Osteoblast (primary cell): ENCODE measurements around the gene RAB3GAP2. TPM values are rescaled to one million over a fixed set of nuclear protein-coding genes. Genes with fewer than 3 reads are reported as not detected.

Experiments used
- DNase-seq: peaks from one replicate; pipeline ENCODE4 v3.0.0; 2011; ENCODE audit warnings: low spot score, mixed read lengths; ENCODE audit not compliant: insufficient read length; ENCODE audit errors: missing footprints
- H2AFZ ChIP-seq: 2 replicates; pipeline ENCODE4 v1.6.0; 2011; ENCODE audit warnings: mild to moderate bottlenecking, low read length
- H3K27ac ChIP-seq: 2 replicates; pipeline ENCODE4 v1.5.1; 2011; ENCODE audit warnings: mild to moderate bottlenecking, low read depth, low read length, moderate library complexity
- H3K27me3 ChIP-seq: 2 replicates; pipeline ENCODE4 v1.6.0; 2012; ENCODE audit warnings: mild to moderate bottlenecking, control low read depth, inconsistent platforms, low read length, moderate library complexity; ENCODE audit not compliant: insufficient read depth
- H3K36me3 ChIP-seq: 2 replicates; pipeline ENCODE4 v1.5.1; 2011; ENCODE audit warnings: mild to moderate bottlenecking, low read length, control low read depth, moderate library complexity; ENCODE audit not compliant: insufficient read depth
- H3K4me1 ChIP-seq: 2 replicates; pipeline ENCODE4 v1.5.1; 2011; ENCODE audit warnings: mild to moderate bottlenecking, low read length, control low read depth, moderate library complexity; ENCODE audit not compliant: insufficient read depth
- H3K4me2 ChIP-seq: 2 replicates; pipeline ENCODE4 v1.6.0; 2011; ENCODE audit warnings: mild to moderate bottlenecking, low read length; ENCODE audit not compliant: insufficient read depth
- H3K4me3 ChIP-seq: fragments of 200-600 bp; sonication (generic); 3 replicates; pipeline ENCODE4 v1.5.1; 2012; ENCODE audit warnings: mild to moderate bottlenecking, low read length, inconsistent platforms; ENCODE audit not compliant: insufficient read depth
- H3K79me2 ChIP-seq: 2 replicates; pipeline ENCODE4 v1.6.0; 2012; ENCODE audit warnings: mild to moderate bottlenecking, low read length, control low read depth, inconsistent platforms; ENCODE audit not compliant: insufficient read depth
- H3K9me3 ChIP-seq: 2 replicates; pipeline ENCODE4 v1.5.1; 2011; ENCODE audit warnings: low read depth, low read length, control low read depth
- H4K20me1 ChIP-seq: 2 replicates; pipeline ENCODE4 v1.6.0; 2012; ENCODE audit warnings: mild to moderate bottlenecking, low read length, control low read depth; ENCODE audit not compliant: insufficient read depth
- total RNA-seq: library from RNA; depleted of rRNA; stranded (reverse); fragments of >200 nt; gene quantifications from 2 replicates; pipeline ENCODE4 v1.2.3, GENCODE V29; 2012
- TF ChIP-seq, protein P1 (sequence below): IDR thresholded peaks from 2 replicates; pipeline ENCODE4 v1.5.1; 2011; ENCODE audit warnings: mild to moderate bottlenecking, low read depth, low read length, moderate library complexity; ENCODE audit errors: extremely low read depth

The RAB3GAP2 gene
- total RNA-seq, 1 donor = 44.2 TPM

DNA sequence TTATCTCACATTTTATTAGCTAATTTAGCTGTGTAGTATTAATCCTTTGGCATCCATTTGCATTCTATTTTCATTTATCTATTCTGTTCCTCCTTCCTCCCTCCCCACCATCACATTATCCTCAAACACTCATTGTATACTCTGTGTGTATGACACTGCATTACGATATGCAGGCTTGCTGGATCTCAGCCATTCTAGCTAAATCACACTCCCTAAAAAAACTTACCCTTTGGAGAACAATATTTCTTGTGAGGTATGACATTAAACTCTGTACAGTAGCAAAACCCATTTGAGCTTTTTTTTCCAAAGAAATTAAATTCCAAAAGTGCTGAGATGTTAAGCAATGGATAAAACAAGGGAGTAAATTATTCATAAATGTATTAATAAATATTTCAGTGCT lies 11.4 kb upstream of the RAB3GAP2 start:
- peaks cover 12% of the 10 kb centered on the region for H3K27me3 ChIP-seq
- H3K4me1 ChIP-seq = no peaks in the 10 kb centered on the region
- no peak overlapping the region for H3K4me3 ChIP-seq
- DNase-seq = no peak
- no peak overlapping the region for H3K27ac ChIP-seq
- TF ChIP-seq, protein P1, sequence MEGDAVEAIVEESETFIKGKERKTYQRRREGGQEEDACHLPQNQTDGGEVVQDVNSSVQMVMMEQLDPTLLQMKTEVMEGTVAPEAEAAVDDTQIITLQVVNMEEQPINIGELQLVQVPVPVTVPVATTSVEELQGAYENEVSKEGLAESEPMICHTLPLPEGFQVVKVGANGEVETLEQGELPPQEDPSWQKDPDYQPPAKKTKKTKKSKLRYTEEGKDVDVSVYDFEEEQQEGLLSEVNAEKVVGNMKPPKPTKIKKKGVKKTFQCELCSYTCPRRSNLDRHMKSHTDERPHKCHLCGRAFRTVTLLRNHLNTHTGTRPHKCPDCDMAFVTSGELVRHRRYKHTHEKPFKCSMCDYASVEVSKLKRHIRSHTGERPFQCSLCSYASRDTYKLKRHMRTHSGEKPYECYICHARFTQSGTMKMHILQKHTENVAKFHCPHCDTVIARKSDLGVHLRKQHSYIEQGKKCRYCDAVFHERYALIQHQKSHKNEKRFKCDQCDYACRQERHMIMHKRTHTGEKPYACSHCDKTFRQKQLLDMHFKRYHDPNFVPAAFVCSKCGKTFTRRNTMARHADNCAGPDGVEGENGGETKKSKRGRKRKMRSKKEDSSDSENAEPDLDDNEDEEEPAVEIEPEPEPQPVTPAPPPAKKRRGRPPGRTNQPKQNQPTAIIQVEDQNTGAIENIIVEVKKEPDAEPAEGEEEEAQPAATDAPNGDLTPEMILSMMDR = no peak
- no peaks in the 10 kb centered on the region for H3K36me3 ChIP-seq
- no peaks in the 10 kb centered on the region for H4K20me1 ChIP-seq
- H2AFZ ChIP-seq = no peak overlapping the region
- H3K9me3 ChIP-seq = no peaks in the 10 kb centered on the region
- no peaks in the 10 kb centered on the region for H3K79me2 ChIP-seq
- H3K4me2 ChIP-seq = no peak overlapping the region

DNA sequence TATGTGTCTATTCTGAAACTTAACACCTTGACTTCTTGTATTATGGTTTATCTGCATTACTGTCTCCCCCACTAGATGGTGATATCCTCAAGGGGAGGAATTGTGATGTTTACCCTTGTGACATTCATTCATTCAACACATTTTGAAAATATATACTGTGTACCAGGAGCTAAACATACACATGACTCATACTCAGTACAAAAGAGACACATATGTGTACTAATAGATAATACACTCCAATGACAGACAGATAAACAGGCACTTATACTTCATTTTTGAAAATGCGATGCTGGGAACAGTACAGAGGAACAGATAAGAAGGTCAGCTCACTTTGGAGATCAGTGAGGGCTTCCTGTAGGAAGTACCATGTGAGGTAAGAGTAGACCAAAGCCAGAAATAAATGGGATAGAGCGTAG lies 8.9 kb upstream of the RAB3GAP2 start:
- Histone ChIP-seq H3K4me1 (no peaks in the 10 kb centered on the region), H3K79me2 (no peaks in the 10 kb centered on the region), H3K4me2 (no peak overlapping the region), H3K27me3 (peaks cover 3% of the 10 kb centered on the region), H2AFZ (no peak overlapping the region), H3K36me3 (no peaks in the 10 kb centered on the region), H3K9me3 (no peaks in the 10 kb centered on the region), H4K20me1 (no peaks in the 10 kb centered on the region), H3K4me3 (no peak overlapping the region), H3K27ac (no peak overlapping the region)
- TF ChIP-seq, protein P1 = peak; percentile 71
- no peak for DNase-seq

DNA sequence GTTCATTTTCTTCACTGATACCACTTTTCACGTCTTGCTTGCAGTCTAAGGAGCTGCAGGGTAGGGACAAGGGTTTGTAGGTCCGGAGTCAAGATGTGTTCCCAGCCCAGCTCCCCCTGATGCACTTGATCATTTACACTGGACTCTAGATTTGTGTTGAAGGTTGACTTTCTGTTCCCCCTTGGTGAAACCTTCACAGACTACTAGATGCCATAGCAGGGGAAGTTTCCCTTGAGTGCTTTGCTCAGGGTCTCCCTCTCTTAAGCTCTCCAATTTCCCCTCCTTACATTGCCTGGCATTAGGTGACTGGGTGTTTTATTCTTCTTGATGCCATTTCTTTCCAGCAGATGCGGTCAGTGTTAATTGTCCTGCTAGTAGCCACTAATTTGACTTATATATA lies 8.0 kb upstream of the RAB3GAP2 start:
- H3K36me3 ChIP-seq = no peaks in the 10 kb centered on the region
- no peak overlapping the region for H3K4me3 ChIP-seq
- no peaks in the 10 kb centered on the region for H3K9me3 ChIP-seq
- H2AFZ ChIP-seq = no peak overlapping the region
- H4K20me1 ChIP-seq = no peaks in the 10 kb centered on the region
- H3K79me2 ChIP-seq = no peaks in the 10 kb centered on the region
- H3K4me2 ChIP-seq = no peak overlapping the region
- H3K27ac ChIP-seq = no peak overlapping the region
- H3K4me1 ChIP-seq = no peaks in the 10 kb centered on the region
- DNase-seq = no peak
- peaks cover 3% of the 10 kb centered on the region for H3K27me3 ChIP-seq
- TF ChIP-seq, protein P1 = no peak

DNA sequence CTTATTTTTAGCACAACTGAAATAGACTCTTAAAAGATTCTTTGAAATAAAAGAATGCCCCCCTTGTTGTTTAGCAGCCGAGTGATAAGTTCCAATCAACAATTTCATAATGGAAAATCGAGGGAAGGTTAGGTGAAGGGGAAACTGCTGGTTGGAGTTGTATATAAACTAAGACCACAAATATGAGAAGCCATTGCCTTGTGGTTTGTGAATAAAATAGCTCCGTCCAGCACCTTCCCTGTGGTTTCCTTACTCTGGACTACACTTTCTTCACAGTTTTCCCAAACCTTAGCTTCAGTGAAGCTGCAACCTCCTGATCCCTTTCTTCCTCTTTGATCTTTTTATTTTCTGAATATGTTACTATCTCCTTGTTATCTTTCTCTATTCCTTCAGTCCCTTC lies 6.7 kb upstream of the RAB3GAP2 start:
- DNase-seq = no peak
- H3K9me3 ChIP-seq = no peaks in the 10 kb centered on the region
- H3K27ac ChIP-seq = no peak overlapping the region
- no peak overlapping the region for H3K4me2 ChIP-seq
- H2AFZ ChIP-seq = no peak overlapping the region
- no peaks in the 10 kb centered on the region for H3K79me2 ChIP-seq
- no peaks in the 10 kb centered on the region for H3K36me3 ChIP-seq
- TF ChIP-seq, protein P1 = no peak
- no peak overlapping the region for H3K4me3 ChIP-seq
- H3K27me3 ChIP-seq = peaks cover 3% of the 10 kb centered on the region
- no peaks in the 10 kb centered on the region for H4K20me1 ChIP-seq
- no peaks in the 10 kb centered on the region for H3K4me1 ChIP-seq
